OCI-LY3 (cell line): ENCODE results near the gene NECAB2.

ENCODE experiments used
- CTCF ChIP-seq: fragments of 200-600, 300-600 bp; sonication (generic); IDR thresholded peaks from 2 replicates; pipeline ENCODE4 v1.5.1; 2014; ENCODE audit warnings: antibody characterized with exemption, low read length, low read depth
- EZH2phosphoT487 ChIP-seq: fragments of 200-600 bp; shearing (Covaris generic); IDR thresholded peaks from 2 replicates; pipeline ENCODE4 v1.6.1; 2018; ENCODE audit warnings: antibody characterized with exemption, mixed run types, low read depth

- TF ChIP-seq CTCF (no peak), EZH2phosphoT487 (no peak)
Observed at GRCh38 chr16:83963277-83964119, 4.5 kb upstream of the NECAB2 start.
